HG03520 (cell line): ENCODE data around the gene SOX4.

Source experiments
- ATAC-seq: cut with Tn5 transposase; IDR thresholded peaks from one replicate; pipeline ENCODE4 v1.9.1; 2021; ENCODE audit warnings: mild to moderate bottlenecking, moderate library complexity; ENCODE audit not compliant: unreplicated experiment

SOX4 gene

GRCh38 chr6:21612067-21612745 lies 18.7 kb downstream of the SOX4 start:
- ATAC-seq, result no peak

GRCh38 chr6:21613809-21614208 lies 20.3 kb downstream of the SOX4 start:
- no peak for ATAC-seq

- ATAC-seq, result no peak
These were observed 20.7 kb downstream of the SOX4 start for GRCh38 chr6:21614226-21614625.

- ATAC-seq, result no peak
These were observed 22.0 kb downstream of the SOX4 start for GRCh38 chr6:21615504-21615903.

GRCh38 chr6:21616005-21616404 lies 22.5 kb downstream of the SOX4 start:
- ATAC-seq, result no peak

GRCh38 chr6:21625642-21626041 lies 32.1 kb downstream of the SOX4 start:
- ATAC-seq, result no peak

GRCh38 chr6:21626756-21627155 lies 33.2 kb downstream of the SOX4 start:
- ATAC-seq, result no peak

GRCh38 chr6:21628160-21628559 lies 34.6 kb downstream of the SOX4 start:
- ATAC-seq, result no peak

- ATAC-seq, result no peak
These were observed 40.1 kb downstream of the SOX4 start for GRCh38 chr6:21633511-21634109.

- ATAC-seq, result no peak
These were observed 41.0 kb downstream of the SOX4 start for GRCh38 chr6:21634582-21634981.

GRCh38 chr6:21636876-21637275 lies 43.3 kb downstream of the SOX4 start:
- ATAC-seq, result no peak

GRCh38 chr6:21639316-21639715 lies 45.8 kb downstream of the SOX4 start:
- ATAC-seq, result no peak
